ENCODE data around the gene SPIN1. TPM values are rescaled to one million over a fixed set of nuclear protein-coding genes. Genes with fewer than 3 reads are reported as not detected.

The SPIN1 gene
- total and polyA plus RNA-seq, 2 experiments from 2014 or later = 49.0 to 158 TPM

- TF ChIP-seq STAT1 (IDR thresholded peaks at IDR 0.05; ENCODE audit: unreplicated experiment) (no peak), ZNF462 (CRISPR knock-in tag; IDR thresholded peaks at IDR 0.05) (no peak)
These were observed 47.1 kb downstream of the SPIN1 start (continued) for GRCh38 chr9:88435336-88435735.

GRCh38 chr9:88436379-88436778 lies 48.1 kb downstream of the SPIN1 start:
- peaks cover 100% of the 10 kb centered on the region for H3K79me2 ChIP-seq (replicated peaks; ENCODE audit: insufficient read depth)
- H2AFZ ChIP-seq = no peak overlapping the region
- no peak for ATAC-seq
- Mint-ChIP-seq H3K27me3 (ENCODE audit: insufficient read depth, low read depth, poor library complexity) (peaks cover 8% of the 10 kb centered on the region), H3K27ac (0 out of 2 replicates have a peak overlapping the region, but pooled peaks have one; percentile 2), H3K36me3 (ENCODE audit: low read depth) (peaks cover 63% of the 10 kb centered on the region), H3K4me3 (no peak overlapping the region), H3K9me3 (no peaks in the 10 kb centered on the region; the same call in 2 of the 3 replicates), H3K4me1 (peaks cover 16% of the 10 kb centered on the region)
- H3K4me2 ChIP-seq = no peak overlapping the region
- no peaks in the 10 kb centered on the region for H3K9me2 ChIP-seq (ENCODE audit: insufficient read depth)
- H3K4me3 ChIP-seq = no peak overlapping the region
- DNase-seq (ENCODE audit: low spot score) = no peak
- peaks cover 8% of the 10 kb centered on the region; the same call in 1 of the 2 replicates for H3K36me3 ChIP-seq (ENCODE audit: insufficient read depth)
- peaks cover 16% of the 10 kb centered on the region for H4K20me1 ChIP-seq (replicated peaks; ENCODE audit: insufficient read depth)
- no peaks in the 10 kb centered on the region for H3F3A ChIP-seq (replicated peaks; ENCODE audit: low read depth)
- H3K27me3 ChIP-seq (ENCODE audit: insufficient read depth) = no peaks in the 10 kb centered on the region
- H3K4me1 ChIP-seq (ENCODE audit: insufficient read depth) = peaks cover 11% of the 10 kb centered on the region
- H3K27ac ChIP-seq (ENCODE audit: low read depth) = no peak overlapping the region; the same call in 1 of the 2 replicates
- TF ChIP-seq ETS1 (IDR thresholded peaks at IDR 0.05) (no peak), CTCF (conservative IDR thresholded peaks at IDR 0.05; ENCODE audit: low read depth in 2 of 2) (no peak), POLR2AphosphoS5 (IDR thresholded peaks at IDR 0.05; ENCODE audit: low read depth) (no peak), CREB1 (CRISPR knock-in tag; IDR thresholded peaks at IDR 0.05; ENCODE audit: low read depth) (no peak), ZNF462 (CRISPR knock-in tag; IDR thresholded peaks at IDR 0.05) (no peak)
